ENCODE data around the gene NFATC3. TPM values are rescaled to one million over a fixed set of nuclear protein-coding genes. Genes with fewer than 3 reads are reported as not detected.

The NFATC3 gene
- total RNA-seq, 1 donor from 2014 or later: 51.8 TPM

- Mint-ChIP-seq H3K27me3 (ENCODE audit: low read depth) (no peaks in the 10 kb centered on the region), H3K4me3 (no peak overlapping the region), H3K4me1 (peaks cover 3% of the 10 kb centered on the region), H3K9me3 (no peaks in the 10 kb centered on the region), H3K36me3 (peaks cover 23% of the 10 kb centered on the region), H3K27ac (no peak overlapping the region)
- DNase-seq (ENCODE audit: low spot score in 2 of 2, unreplicated experiment in 2 of 2): no peak
- no peak for TF ChIP-seq CTCF (IDR thresholded peaks at IDR 0.05; ENCODE audit: unreplicated experiment)
Observed at GRCh38 chr16:68070249-68070730, 14.9 kb upstream of the NFATC3 start.

GRCh38 chr16:68070806-68071517 lies 14.2 kb upstream of the NFATC3 start:
- Mint-ChIP-seq H3K36me3 (peaks cover 23% of the 10 kb centered on the region), H3K9me3 (no peaks in the 10 kb centered on the region), H3K27me3 (ENCODE audit: low read depth) (no peaks in the 10 kb centered on the region), H3K27ac (no peak overlapping the region), H3K4me3 (no peak overlapping the region), H3K4me1 (peaks cover 3% of the 10 kb centered on the region)
- DNase-seq (ENCODE audit: low spot score in 2 of 2, unreplicated experiment in 2 of 2): no peak
- TF ChIP-seq CTCF (IDR thresholded peaks at IDR 0.05; ENCODE audit: unreplicated experiment): no peak

- H3K27ac Mint-ChIP-seq: no peak overlapping the region
- TF ChIP-seq CTCF (IDR thresholded peaks at IDR 0.05; ENCODE audit: unreplicated experiment): no peak
- no peak overlapping the region for H3K4me3 Mint-ChIP-seq
- H3K4me1 Mint-ChIP-seq: peaks cover 3% of the 10 kb centered on the region
- DNase-seq (ENCODE audit: low spot score in 2 of 2, unreplicated experiment in 2 of 2): no peak
- H3K27me3 Mint-ChIP-seq (ENCODE audit: low read depth): no peaks in the 10 kb centered on the region
- peaks cover 24% of the 10 kb centered on the region for H3K36me3 Mint-ChIP-seq
- no peaks in the 10 kb centered on the region for H3K9me3 Mint-ChIP-seq
Observed at GRCh38 chr16:68071518-68071901, 13.7 kb upstream of the NFATC3 start.

- DNase-seq (ENCODE audit: low spot score in 2 of 2, unreplicated experiment in 2 of 2): no peak
- no peak overlapping the region for H3K27ac Mint-ChIP-seq
- no peaks in the 10 kb centered on the region for H3K27me3 Mint-ChIP-seq (ENCODE audit: low read depth)
- H3K36me3 Mint-ChIP-seq: peaks cover 26% of the 10 kb centered on the region
- no peak overlapping the region for H3K4me3 Mint-ChIP-seq
- no peak for TF ChIP-seq CTCF (IDR thresholded peaks at IDR 0.05; ENCODE audit: unreplicated experiment)
- H3K4me1 Mint-ChIP-seq: peaks cover 3% of the 10 kb centered on the region
- H3K9me3 Mint-ChIP-seq: no peaks in the 10 kb centered on the region
Observed at GRCh38 chr16:68072038-68072695, 13.0 kb upstream of the NFATC3 start.

- peaks cover 28% of the 10 kb centered on the region for H3K36me3 Mint-ChIP-seq
- no peaks in the 10 kb centered on the region for H3K4me1 Mint-ChIP-seq
- TF ChIP-seq CTCF (IDR thresholded peaks at IDR 0.05; ENCODE audit: unreplicated experiment): no peak
- H3K27ac Mint-ChIP-seq: no peak overlapping the region
- no peak overlapping the region for H3K4me3 Mint-ChIP-seq
- DNase-seq (ENCODE audit: low spot score in 2 of 2, unreplicated experiment in 2 of 2): no peak
- no peaks in the 10 kb centered on the region for H3K27me3 Mint-ChIP-seq (ENCODE audit: low read depth)
- no peaks in the 10 kb centered on the region for H3K9me3 Mint-ChIP-seq
Observed at GRCh38 chr16:68073902-68074760, 11.0 kb upstream of the NFATC3 start.
